IMR-90 (cell line): ENCODE data around the gene CNOT2. TPM values are rescaled to one million over a fixed set of nuclear protein-coding genes. Genes with fewer than 3 reads are reported as not detected.

Experiments
- ATAC-seq: fragments of 200-7000 bp; cut with Tn5 transposase; 2 replicates; pipeline ENCODE4 v1.9.1; 2020; ENCODE audit warnings: low read depth, mild to moderate bottlenecking, moderate library complexity
- BruUV-seq: library from RNA; stranded (reverse); fragments of 400-500 nt; replicated peaks from 2 replicates; lab custom pipeline; 2021; lab: Mats Ljungman, UMichigan
- CTCF ChIA-PET: fragments of 300-600 bp; formaldehyde crosslinking; extraction: SDS; loops from one replicate; lab custom pipeline; 2021; ENCODE audit warnings: antibody characterized with exemption; lab: Yijun Ruan, JAX
- POLR2A ChIA-PET: fragments of 300-600 bp; sonication (Branson Sonifier 250); formaldehyde crosslinking; loops from one replicate; lab custom pipeline; 2022; ENCODE audit warnings: antibody characterized with exemption; ENCODE audit not compliant: unreplicated experiment; lab: Charles Lee
- DNase-seq: peaks from one replicate; pipeline ENCODE4 v3.0.0; 2013
- H2AFZ ChIP-seq: replicated peaks from 2 replicates; pipeline ENCODE3; 2013; ENCODE audit warnings: low read length, mild to moderate bottlenecking; ENCODE audit not compliant: poor library complexity
- H2AK5ac ChIP-seq: 2 replicates; pipeline ENCODE4 v1.6.1; 2013; ENCODE audit warnings: low read depth, low read length, inconsistent platforms
- H2AK9ac ChIP-seq: replicated peaks from 2 replicates; pipeline ENCODE3; 2013; ENCODE audit warnings: mild to moderate bottlenecking, low read depth, low read length, moderate library complexity; ENCODE audit not compliant: poor library complexity
- H2BK120ac ChIP-seq: 2 replicates; pipeline ENCODE4 v1.6.1; 2013; ENCODE audit warnings: low read depth, low read length, inconsistent platforms
- H2BK15ac ChIP-seq: 3 replicates; pipeline ENCODE4 v1.6.1; 2013; ENCODE audit warnings: low read depth, low read length, inconsistent platforms
- H2BK20ac ChIP-seq: 2 replicates; pipeline ENCODE4 v1.6.1; 2013; ENCODE audit warnings: low read depth, mild to moderate bottlenecking, inconsistent platforms, low read length, moderate library complexity
- H2BK5ac ChIP-seq: 2 replicates; pipeline ENCODE4 v1.6.1; 2013; ENCODE audit warnings: mild to moderate bottlenecking, low read depth, low read length, inconsistent platforms; ENCODE audit not compliant: poor library complexity, severe bottlenecking
- H3K14ac ChIP-seq: replicated peaks from 2 replicates; pipeline ENCODE4 v1.6.1; 2013; ENCODE audit warnings: low read depth, low read length, inconsistent platforms
- H3K18ac ChIP-seq: 2 replicates; pipeline ENCODE4 v1.6.1; 2013; ENCODE audit warnings: low read depth, low read length, control low read depth
- H3K23ac ChIP-seq: 2 replicates; pipeline ENCODE4 v1.6.1; 2013; ENCODE audit warnings: low read depth, low read length, inconsistent platforms
- H3K27ac ChIP-seq: 2 replicates; pipeline ENCODE4 v1.5.1; 2013; ENCODE audit warnings: mild to moderate bottlenecking, control low read depth, low read length; ENCODE audit not compliant: insufficient read depth
- H3K27me3 ChIP-seq: 2 replicates; pipeline ENCODE4 v1.6.1; 2013; ENCODE audit warnings: low read length; ENCODE audit not compliant: control insufficient read depth, insufficient read depth
- H3K36me3 ChIP-seq: 2 replicates; pipeline ENCODE4 v1.6.1; 2013; ENCODE audit warnings: low read length, mixed read lengths; ENCODE audit not compliant: control insufficient read depth, insufficient read depth
- H3K4ac ChIP-seq: 2 replicates; pipeline ENCODE4 v1.6.1; 2013; ENCODE audit warnings: low read depth, low read length, inconsistent platforms
- H3K4me1 ChIP-seq: 2 replicates; pipeline ENCODE4 v1.6.1; 2013; ENCODE audit warnings: low read length, mixed read lengths; ENCODE audit not compliant: control insufficient read depth, insufficient read depth
- H3K4me2 ChIP-seq: 2 replicates; pipeline ENCODE4 v1.6.1; 2013; ENCODE audit warnings: low read depth, mild to moderate bottlenecking, control low read depth, low read length, moderate library complexity
- H3K4me3 ChIP-seq: 2 replicates; pipeline ENCODE4 v1.5.1; 2013; ENCODE audit warnings: low read depth, mild to moderate bottlenecking, control low read depth, low read length, moderate library complexity; ENCODE audit not compliant: insufficient read depth
- H3K56ac ChIP-seq: 2 replicates; pipeline ENCODE4 v1.6.1; 2013; ENCODE audit warnings: low read length, inconsistent platforms; ENCODE audit not compliant: insufficient read depth; ENCODE audit errors: extremely low read depth
- H3K79me1 ChIP-seq, 2 experiments: 2 replicates each; pipeline ENCODE4 v1.6.1; 2013; ENCODE audit warnings: low read length in 2 of 2, inconsistent platforms in 1 of 2, low read depth in 1 of 2
- H3K9ac ChIP-seq: 2 replicates; pipeline ENCODE4 v1.6.1; 2013; ENCODE audit warnings: low read depth, low read length, control low read depth
- H3K9me1 ChIP-seq: 2 replicates; pipeline ENCODE4 v1.6.1; 2013; ENCODE audit warnings: low read length, inconsistent platforms; ENCODE audit not compliant: insufficient read depth
- H3K9me3 ChIP-seq: 2 replicates; pipeline ENCODE4 v1.6.1; 2013; ENCODE audit warnings: low read length; ENCODE audit not compliant: control insufficient read depth, insufficient read depth
- H4K20me1 ChIP-seq: 2 replicates; pipeline ENCODE4 v1.6.1; 2013; ENCODE audit warnings: low read length, inconsistent platforms; ENCODE audit not compliant: insufficient read depth
- H4K5ac ChIP-seq: 2 replicates; pipeline ENCODE4 v1.6.1; 2013; ENCODE audit warnings: mild to moderate bottlenecking, low read depth, low read length, control low read depth
- H4K8ac ChIP-seq, 2 experiments: 2 replicates each; pipeline ENCODE4 v1.6.1; 2013; ENCODE audit warnings: low read depth in 2 of 2, low read length in 2 of 2, control low read depth in 1 of 2, inconsistent platforms in 1 of 2
- H4K91ac ChIP-seq: 2 replicates; pipeline ENCODE4 v1.6.1; 2013; ENCODE audit warnings: low read depth, low read length, inconsistent platforms; ENCODE audit not compliant: insufficient read depth
- BHLHE40 ChIP-seq: fragments of 150-350 bp; IDR thresholded peaks from 2 replicates; pipeline ENCODE4 v1.6.1; 2016; ENCODE audit warnings: mild to moderate bottlenecking, low read depth, low read length
- CHD1 ChIP-seq: IDR thresholded peaks from 2 replicates; pipeline ENCODE4 v1.6.1; 2012; ENCODE audit warnings: low read depth, low read length, improper control_type of control experiment
- MAZ ChIP-seq: IDR thresholded peaks from 2 replicates; pipeline ENCODE4 v1.6.1; 2012; ENCODE audit warnings: low read depth, mild to moderate bottlenecking, low read length, improper control_type of control experiment, moderate library complexity, borderline replicate concordance
- NFE2L2 ChIP-seq: fragments of 150-350 bp; IDR thresholded peaks from 2 replicates; pipeline ENCODE4 v1.6.1; 2016; ENCODE audit warnings: low read depth, mild to moderate bottlenecking, low read length
- POLR2A ChIP-seq: IDR thresholded peaks from 2 replicates; pipeline ENCODE4 v1.6.1; 2012; ENCODE audit warnings: mild to moderate bottlenecking, low read depth, low read length
- RAD21 ChIP-seq: IDR thresholded peaks from 2 replicates; pipeline ENCODE4 v1.6.1; 2012; ENCODE audit warnings: low read length, improper control_type of control experiment
- RFX5 ChIP-seq: IDR thresholded peaks from 2 replicates; pipeline ENCODE4 v1.8.0; 2012; ENCODE audit warnings: low read depth, mild to moderate bottlenecking, low read length, moderate library complexity
- WGBS, 2 experiments: methylation state at CpG; one replicate each; pipeline versions ENCODE4 v1.1.5 to v1.1.7; 2013; ENCODE audit warnings: missing lambda C conversion rate in 2 of 2; ENCODE audit not compliant: insufficient read length in 1 of 2; ENCODE audit errors: extremely low coverage in 2 of 2; 5-methylcytosine and 5-hydroxymethylcytosine counted together
- dilution Hi-C: fragments of 300-500 bp; cut with HindIII; formaldehyde crosslinking; loops from one replicate; pipeline ENCODE4 v1.14.3; 2018; ENCODE audit warnings: low sequenced_read_pairs; ENCODE audit not compliant: unreplicated experiment
- in situ Hi-C: fragments of 300-500 bp; cut with MboI; formaldehyde crosslinking; loops from 3 replicates; pipeline ENCODE4 v1.14.3; 2019; ENCODE audit warnings: low sequenced_read_pairs, inconsistent platforms, mixed read lengths
- intact Hi-C: fragments of 100-400 bp; cut with micrococcal nuclease; formaldehyde crosslinking; loops from 2 replicates; pipeline ENCODE4 v1.10.0; 2022
- polyA plus RNA-seq, 3 experiments: library from polyadenylated mRNA; depleted of rRNA; stranded (reverse); fragments of >200 nt; gene quantifications; 2 replicates each; pipeline ENCODE4 v1.2.3, GENCODE V29; 2012; ENCODE audit warnings: low replicate concordance in 1 of 3
- total RNA-seq: library from RNA; depleted of rRNA; stranded (reverse); fragments of >200 nt; gene quantifications from 2 replicates; pipeline ENCODE4 v1.2.3, GENCODE V29; 2012
- TF ChIP-seq, protein P1 (sequence below): fragments of 150-350 bp; IDR thresholded peaks from 2 replicates; pipeline ENCODE4 v1.6.1; 2017; ENCODE audit warnings: mild to moderate bottlenecking, antibody characterized with exemption, low read length, low read depth
- TF ChIP-seq, protein P2 (sequence below): fragments of 150-350 bp; IDR thresholded peaks from 2 replicates; pipeline ENCODE4 v1.6.1; 2016; ENCODE audit warnings: low read depth, mild to moderate bottlenecking, low read length, moderate library complexity, borderline replicate concordance
- TF ChIP-seq, protein P3 (sequence below): conservative IDR thresholded peaks from 2 replicates; pipeline ENCODE4 v1.5.1; 2012; ENCODE audit warnings: mild to moderate bottlenecking, low read depth, low read length, improper control_type of control experiment

Gene CNOT2
- total and polyA plus RNA-seq, 2 of the 4 experiments (the other 2 are of a cell fraction) = 63.4 to 159 TPM

DNA sequence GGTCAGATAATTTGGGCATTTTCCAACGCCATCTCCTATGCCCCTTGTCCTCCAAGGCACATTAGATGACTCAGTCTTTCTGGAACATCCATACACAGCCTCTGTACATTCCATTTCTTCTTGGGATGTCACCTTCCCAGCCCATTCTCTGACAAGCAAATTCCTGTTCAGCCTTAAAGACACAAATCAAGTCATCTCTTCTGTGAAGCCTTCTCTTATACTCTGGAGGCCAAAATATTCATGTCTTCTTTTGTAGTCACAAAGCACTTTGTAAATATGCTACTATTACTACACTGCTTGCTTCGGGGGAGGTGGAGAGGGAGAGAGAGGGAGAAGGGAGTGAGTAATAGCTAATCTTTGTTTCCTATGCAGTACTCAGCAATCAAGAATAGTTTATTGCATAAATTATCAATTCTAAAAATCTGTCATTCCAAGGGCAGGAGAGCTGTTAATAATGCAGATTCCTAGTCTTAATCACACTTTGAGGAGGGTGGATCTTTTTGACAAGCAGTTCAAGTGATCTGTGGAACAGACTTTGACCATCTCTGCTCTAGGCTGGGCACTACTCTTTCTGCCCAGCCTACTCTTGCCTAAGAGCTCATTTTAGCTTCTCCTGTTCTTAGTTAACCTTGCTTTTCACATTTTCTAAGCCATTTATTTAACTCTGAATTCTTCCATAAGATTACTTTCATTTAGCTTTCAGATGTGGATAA, 150.7 kb downstream of the CNOT2 start:
- no peak overlapping the region for H2BK120ac ChIP-seq
- H3K27ac ChIP-seq = no peak overlapping the region
- DNase-seq (peak; percentile 11), ATAC-seq (peak; percentile 42)
- H4K91ac ChIP-seq = no peak overlapping the region
- TF ChIP-seq NFE2L2 (no peak), CHD1 (no peak), RAD21 (no peak), BHLHE40 (no peak), POLR2A (no peak), RFX5 (no peak), MAZ (no peak)
- TF ChIP-seq, protein P1, sequence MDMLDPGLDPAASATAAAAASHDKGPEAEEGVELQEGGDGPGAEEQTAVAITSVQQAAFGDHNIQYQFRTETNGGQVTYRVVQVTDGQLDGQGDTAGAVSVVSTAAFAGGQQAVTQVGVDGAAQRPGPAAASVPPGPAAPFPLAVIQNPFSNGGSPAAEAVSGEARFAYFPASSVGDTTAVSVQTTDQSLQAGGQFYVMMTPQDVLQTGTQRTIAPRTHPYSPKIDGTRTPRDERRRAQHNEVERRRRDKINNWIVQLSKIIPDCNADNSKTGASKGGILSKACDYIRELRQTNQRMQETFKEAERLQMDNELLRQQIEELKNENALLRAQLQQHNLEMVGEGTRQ = no peak
- TF ChIP-seq, protein P2, sequence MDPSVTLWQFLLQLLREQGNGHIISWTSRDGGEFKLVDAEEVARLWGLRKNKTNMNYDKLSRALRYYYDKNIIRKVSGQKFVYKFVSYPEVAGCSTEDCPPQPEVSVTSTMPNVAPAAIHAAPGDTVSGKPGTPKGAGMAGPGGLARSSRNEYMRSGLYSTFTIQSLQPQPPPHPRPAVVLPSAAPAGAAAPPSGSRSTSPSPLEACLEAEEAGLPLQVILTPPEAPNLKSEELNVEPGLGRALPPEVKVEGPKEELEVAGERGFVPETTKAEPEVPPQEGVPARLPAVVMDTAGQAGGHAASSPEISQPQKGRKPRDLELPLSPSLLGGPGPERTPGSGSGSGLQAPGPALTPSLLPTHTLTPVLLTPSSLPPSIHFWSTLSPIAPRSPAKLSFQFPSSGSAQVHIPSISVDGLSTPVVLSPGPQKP = no peak
- TF ChIP-seq, protein P3, sequence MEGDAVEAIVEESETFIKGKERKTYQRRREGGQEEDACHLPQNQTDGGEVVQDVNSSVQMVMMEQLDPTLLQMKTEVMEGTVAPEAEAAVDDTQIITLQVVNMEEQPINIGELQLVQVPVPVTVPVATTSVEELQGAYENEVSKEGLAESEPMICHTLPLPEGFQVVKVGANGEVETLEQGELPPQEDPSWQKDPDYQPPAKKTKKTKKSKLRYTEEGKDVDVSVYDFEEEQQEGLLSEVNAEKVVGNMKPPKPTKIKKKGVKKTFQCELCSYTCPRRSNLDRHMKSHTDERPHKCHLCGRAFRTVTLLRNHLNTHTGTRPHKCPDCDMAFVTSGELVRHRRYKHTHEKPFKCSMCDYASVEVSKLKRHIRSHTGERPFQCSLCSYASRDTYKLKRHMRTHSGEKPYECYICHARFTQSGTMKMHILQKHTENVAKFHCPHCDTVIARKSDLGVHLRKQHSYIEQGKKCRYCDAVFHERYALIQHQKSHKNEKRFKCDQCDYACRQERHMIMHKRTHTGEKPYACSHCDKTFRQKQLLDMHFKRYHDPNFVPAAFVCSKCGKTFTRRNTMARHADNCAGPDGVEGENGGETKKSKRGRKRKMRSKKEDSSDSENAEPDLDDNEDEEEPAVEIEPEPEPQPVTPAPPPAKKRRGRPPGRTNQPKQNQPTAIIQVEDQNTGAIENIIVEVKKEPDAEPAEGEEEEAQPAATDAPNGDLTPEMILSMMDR = no peak
- POLR2A ChIA-PET = no interaction called here
- WGBS, 2 experiments = no CpG with 5 or more reads among the region's 2 CpGs
- H4K20me1 ChIP-seq = no peaks in the 10 kb centered on the region
- intact Hi-C loops (no loop called here), dilution Hi-C loops (no loop called here), in situ Hi-C loops (no loop called here)
- H3K9me1 ChIP-seq = no peaks in the 10 kb centered on the region
- CTCF ChIA-PET = interaction anchor here (1.3 kb wide), 1 partner anchor 12 kb away, joined by 3 read pairs; no protein-coding TSS in a partner anchor
- H3K79me1 ChIP-seq = no peaks in the 10 kb centered on the region
- H3K27me3 ChIP-seq = no peaks in the 10 kb centered on the region
- no peak overlapping the region for H3K18ac ChIP-seq
- H2AK9ac ChIP-seq = no peak overlapping the region
- no peak overlapping the region for H2AK5ac ChIP-seq
- no peak overlapping the region for H3K23ac ChIP-seq
- no peak overlapping the region for H4K5ac ChIP-seq
- no peak overlapping the region for H3K4me3 ChIP-seq
- H3K4me1 ChIP-seq = no peaks in the 10 kb centered on the region
- H3K4ac ChIP-seq = no peak overlapping the region
- no peaks in the 10 kb centered on the region for H3K36me3 ChIP-seq
- H3K14ac ChIP-seq = no peak overlapping the region
- H3K4me2 ChIP-seq = no peak overlapping the region
- no peak overlapping the region for H2AFZ ChIP-seq
- no peak overlapping the region for H2BK20ac ChIP-seq
- BruUV-seq = no TSS peak
- H4K8ac ChIP-seq = no peak overlapping the region
- H2BK15ac ChIP-seq = no peak overlapping the region
- H2BK5ac ChIP-seq = no peak overlapping the region
- H3K9ac ChIP-seq = no peak overlapping the region
- H3K56ac ChIP-seq = no peak overlapping the region
- H3K9me3 ChIP-seq = no peaks in the 10 kb centered on the region
